MM.1S (cell line): ENCODE data around the gene ACO1.

Source experiments
- DNase-seq: peaks from one replicate; pipeline ENCODE4 v3.0.0-alpha.2; 2015
- H2AFZ ChIP-seq: fragments of 300-600 bp; sonication (generic); 2 replicates; pipeline ENCODE4 v1.6.0; 2016; ENCODE audit warnings: antibody characterized with exemption, low read length
- H3F3A ChIP-seq: fragments of 300-600 bp; sonication (generic); 2 replicates; pipeline ENCODE4 v1.6.1; 2016; ENCODE audit warnings: mild to moderate bottlenecking, antibody characterized with exemption, low read length, moderate library complexity, mixed read lengths; ENCODE audit not compliant: insufficient read depth
- H3K27ac ChIP-seq: fragments of 300-600 bp; sonication (generic); 2 replicates; pipeline ENCODE4 v1.5.1; 2016; ENCODE audit warnings: mild to moderate bottlenecking, low read length
- H3K27me3 ChIP-seq: fragments of 300-600 bp; sonication (generic); replicated peaks from 2 replicates; pipeline ENCODE4 v1.6.0; 2016; ENCODE audit warnings: low read length; ENCODE audit not compliant: insufficient read depth
- H3K36me3 ChIP-seq: fragments of 300-600 bp; sonication (generic); replicated peaks from 2 replicates; pipeline ENCODE4 v1.6.1; 2016; ENCODE audit warnings: mild to moderate bottlenecking, low read length, mixed read lengths; ENCODE audit not compliant: insufficient read depth
- H3K4me1 ChIP-seq: fragments of 300-600 bp; sonication (generic); 2 replicates; pipeline ENCODE4 v1.6.1; 2016; ENCODE audit warnings: low read length, mixed read lengths
- H3K4me2 ChIP-seq: fragments of 300-600 bp; sonication (generic); 2 replicates; pipeline ENCODE4 v1.6.0; 2016; ENCODE audit warnings: low read depth, low read length
- H3K4me3 ChIP-seq: fragments of 300-600 bp; sonication (generic); 2 replicates; pipeline ENCODE4 v1.5.1; 2016; ENCODE audit warnings: low read length, mixed read lengths
- H3K79me2 ChIP-seq: fragments of 300-600 bp; sonication (generic); 2 replicates; pipeline ENCODE4 v1.6.1; 2016; ENCODE audit warnings: mixed run types, low read length, mixed read lengths
- H3K9ac ChIP-seq: fragments of 300-600 bp; sonication (generic); 2 replicates; pipeline ENCODE4 v1.6.1; 2016; ENCODE audit warnings: low read length, mixed read lengths
- H3K9me2 ChIP-seq: fragments of 300-600 bp; sonication (generic); replicated peaks from 2 replicates; pipeline ENCODE4 v1.6.1; 2016; ENCODE audit warnings: mild to moderate bottlenecking, low read length, mixed read lengths; ENCODE audit not compliant: insufficient read depth
- H3K9me3 ChIP-seq: fragments of 300-600 bp; sonication (generic); replicated peaks from 2 replicates; pipeline ENCODE4 v1.6.1; 2016; ENCODE audit warnings: mild to moderate bottlenecking, low read length, mixed read lengths; ENCODE audit not compliant: insufficient read depth
- H4K20me1 ChIP-seq: fragments of 300-600 bp; sonication (generic); 2 replicates; pipeline ENCODE4 v1.6.1; 2016; ENCODE audit warnings: mild to moderate bottlenecking, low read length, moderate library complexity, mixed read lengths; ENCODE audit not compliant: insufficient read depth
- CTCF ChIP-seq: fragments of 300-600 bp; sonication (generic); IDR thresholded peaks from 2 replicates; pipeline ENCODE4 v1.5.1; 2016; ENCODE audit warnings: antibody characterized with exemption, low read length, mixed read lengths
- EZH2 ChIP-seq: fragments of 300-600 bp; sonication (generic); optimal IDR thresholded peaks from 2 replicates; pipeline ENCODE3; 2017; ENCODE audit warnings: low read depth, mild to moderate bottlenecking, antibody characterized with exemption, low read length, mixed read lengths
- EZH2phosphoT487 ChIP-seq: fragments of 300-600 bp; sonication (generic); IDR thresholded peaks from 2 replicates; pipeline ENCODE4 v1.6.1; 2018; ENCODE audit warnings: antibody characterized with exemption, low read length

ACO1 gene

GRCh38 chr9:32486839-32487562 is 102.6 kb downstream of the ACO1 start:
- no peak overlapping the region for H3K27ac ChIP-seq
- H3K79me2 ChIP-seq, result no peaks in the 10 kb centered on the region
- H2AFZ ChIP-seq, result no peak overlapping the region

GRCh38 chr9:32487981-32488380 is 103.5 kb downstream of the ACO1 start:
- H3K4me2 ChIP-seq, result no peak overlapping the region
- TF ChIP-seq EZH2, result no peak
- no peak for TF ChIP-seq EZH2phosphoT487
- H3F3A ChIP-seq, result no peaks in the 10 kb centered on the region
- no peaks in the 10 kb centered on the region for H3K9me3 ChIP-seq
- H3K9me2 ChIP-seq, result no peaks in the 10 kb centered on the region
- H3K9ac ChIP-seq, result no peak overlapping the region
- no peak overlapping the region for H3K4me3 ChIP-seq
- H2AFZ ChIP-seq, result no peak overlapping the region
- no peaks in the 10 kb centered on the region for H3K27me3 ChIP-seq
- no peak for DNase-seq
- H4K20me1 ChIP-seq, result no peaks in the 10 kb centered on the region
- H3K36me3 ChIP-seq, result no peaks in the 10 kb centered on the region
- no peaks in the 10 kb centered on the region for H3K79me2 ChIP-seq
- H3K27ac ChIP-seq, result no peak overlapping the region
- no peaks in the 10 kb centered on the region for H3K4me1 ChIP-seq

More at GRCh38 chr9:32486839-32487562, 102.6 kb downstream of the ACO1 start:
- H3K4me1 ChIP-seq, result no peaks in the 10 kb centered on the region
- H3K4me2 ChIP-seq, result no peak overlapping the region
- H3K27me3 ChIP-seq, result no peaks in the 10 kb centered on the region
- DNase-seq, result no peak
- TF ChIP-seq EZH2phosphoT487 (no peak), EZH2 (no peak), CTCF (no peak)
- H4K20me1 ChIP-seq, result no peaks in the 10 kb centered on the region
- no peaks in the 10 kb centered on the region for H3K36me3 ChIP-seq
- H3K9ac ChIP-seq, result no peak overlapping the region
- H3F3A ChIP-seq, result no peaks in the 10 kb centered on the region
- H3K9me2 ChIP-seq, result no peaks in the 10 kb centered on the region
- no peak overlapping the region for H3K4me3 ChIP-seq
- H3K9me3 ChIP-seq, result no peaks in the 10 kb centered on the region

GRCh38 chr9:32490601-32491000 is 106.2 kb downstream of the ACO1 start:
- H2AFZ ChIP-seq, result no peak overlapping the region
- TF ChIP-seq EZH2phosphoT487, result no peak
- no peak for TF ChIP-seq CTCF
- no peak for TF ChIP-seq EZH2
- H3K27me3 ChIP-seq, result no peaks in the 10 kb centered on the region
- DNase-seq, result no peak
- no peaks in the 10 kb centered on the region for H3K9me3 ChIP-seq
- no peak overlapping the region for H3K4me2 ChIP-seq
- no peak overlapping the region for H3K27ac ChIP-seq
- H3K9ac ChIP-seq, result no peak overlapping the region
- no peaks in the 10 kb centered on the region for H3K79me2 ChIP-seq
- no peak overlapping the region for H3K4me3 ChIP-seq
- H4K20me1 ChIP-seq, result no peaks in the 10 kb centered on the region
- no peaks in the 10 kb centered on the region for H3K9me2 ChIP-seq
- H3K4me1 ChIP-seq, result no peaks in the 10 kb centered on the region
- H3F3A ChIP-seq, result no peaks in the 10 kb centered on the region
- H3K36me3 ChIP-seq, result no peaks in the 10 kb centered on the region

- H3K27ac ChIP-seq, result no peak overlapping the region
- H3K36me3 ChIP-seq, result no peaks in the 10 kb centered on the region
- no peaks in the 10 kb centered on the region for H3F3A ChIP-seq
- H3K9ac ChIP-seq, result no peak overlapping the region
- H3K79me2 ChIP-seq, result no peaks in the 10 kb centered on the region
- H3K4me3 ChIP-seq, result no peak overlapping the region
- H2AFZ ChIP-seq, result no peak overlapping the region
- no peak for DNase-seq
- H3K4me2 ChIP-seq, result no peak overlapping the region
- no peaks in the 10 kb centered on the region for H3K4me1 ChIP-seq
- TF ChIP-seq EZH2phosphoT487 (no peak), CTCF (no peak), EZH2 (no peak)
- H3K9me3 ChIP-seq, result no peaks in the 10 kb centered on the region
- no peaks in the 10 kb centered on the region for H3K9me2 ChIP-seq
- H4K20me1 ChIP-seq, result no peaks in the 10 kb centered on the region
- H3K27me3 ChIP-seq, result no peaks in the 10 kb centered on the region
Measured at GRCh38 chr9:32497921-32498320, 113.5 kb downstream of the ACO1 start.
